ENCODE measurements around the gene ZC3H7B. TPM values are rescaled to one million over a fixed set of nuclear protein-coding genes. Genes with fewer than 3 reads are reported as not detected.
A peak's percentile ranks its signal among the peaks of the same experiment; 100 is the strongest.
"Not testable (repeated sequence)": the region's sequence is repeated elsewhere in the genome, so short reads cannot be mapped to it uniquely, and the experiment has no call there.

Gene ZC3H7B
- total RNA-seq, 1 experiment from 2014 or later, result 83.8 TPM

- in situ Hi-C loops (cut with HindIII; ENCODE audit: low pct_unique_long_range_greater_than_20kb, low sequenced_read_pairs), result no loop called here
These were observed 15.9 kb upstream of the ZC3H7B start for GRCh38 chr22:41285441-41285819.

GRCh38 chr22:41285820-41286638, 15.3 kb upstream of the ZC3H7B start, which contains the start of gene RANGAP1:
Gene RANGAP1, minus strand, starts transcription at chr22:41286187. Its CDS starts 5,143 bp downstream, at chr22:41281044.
- in situ Hi-C loops (cut with HindIII; ENCODE audit: low pct_unique_long_range_greater_than_20kb, low sequenced_read_pairs), result no loop called here

More at GRCh38 chr22:41285441-41285819, 15.9 kb upstream of the ZC3H7B start:
- DNase-seq (ENCODE audit: low read depth), result peak; percentile 84

GRCh38 chr22:41286639-41287091, 14.7 kb upstream of the ZC3H7B start:
- DNase-seq (ENCODE audit: low read depth), result no peak
- in situ Hi-C loops (cut with HindIII; ENCODE audit: low pct_unique_long_range_greater_than_20kb, low sequenced_read_pairs), result no loop called here

More at GRCh38 chr22:41285820-41286638, 15.3 kb upstream of the ZC3H7B start, which contains the start of gene RANGAP1:
- DNase-seq (ENCODE audit: low read depth), result peak; percentile 100

- in situ Hi-C loops (cut with HindIII; ENCODE audit: low pct_unique_long_range_greater_than_20kb, low sequenced_read_pairs), result no loop called here
- DNase-seq (ENCODE audit: low read depth), result peak; percentile 81
These were observed 12.9 kb upstream of the ZC3H7B start for GRCh38 chr22:41288245-41288946.

DNA sequence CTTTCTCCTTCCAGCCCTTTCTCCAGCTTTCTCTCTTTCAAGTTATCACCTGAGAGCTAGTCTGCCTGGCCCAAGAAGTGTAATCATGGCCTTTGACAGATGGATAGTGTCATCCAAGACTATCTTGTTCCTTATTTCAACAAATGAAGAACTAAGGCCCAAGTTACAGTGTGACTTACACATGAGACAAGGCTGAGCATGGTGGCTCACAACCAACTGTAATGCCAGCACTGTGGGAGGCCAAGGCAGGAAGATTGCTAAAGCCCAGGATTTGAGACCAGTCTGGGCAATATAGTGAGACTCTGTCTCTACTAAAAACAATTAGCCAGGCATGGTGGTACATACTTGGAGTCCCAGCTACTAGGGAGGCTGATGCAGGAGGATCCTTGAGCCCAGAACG, 11.7 kb upstream of the ZC3H7B start:
- in situ Hi-C loops (cut with HindIII; ENCODE audit: low pct_unique_long_range_greater_than_20kb, low sequenced_read_pairs), result no loop called here
- no peak for DNase-seq (ENCODE audit: low read depth)

DNA sequence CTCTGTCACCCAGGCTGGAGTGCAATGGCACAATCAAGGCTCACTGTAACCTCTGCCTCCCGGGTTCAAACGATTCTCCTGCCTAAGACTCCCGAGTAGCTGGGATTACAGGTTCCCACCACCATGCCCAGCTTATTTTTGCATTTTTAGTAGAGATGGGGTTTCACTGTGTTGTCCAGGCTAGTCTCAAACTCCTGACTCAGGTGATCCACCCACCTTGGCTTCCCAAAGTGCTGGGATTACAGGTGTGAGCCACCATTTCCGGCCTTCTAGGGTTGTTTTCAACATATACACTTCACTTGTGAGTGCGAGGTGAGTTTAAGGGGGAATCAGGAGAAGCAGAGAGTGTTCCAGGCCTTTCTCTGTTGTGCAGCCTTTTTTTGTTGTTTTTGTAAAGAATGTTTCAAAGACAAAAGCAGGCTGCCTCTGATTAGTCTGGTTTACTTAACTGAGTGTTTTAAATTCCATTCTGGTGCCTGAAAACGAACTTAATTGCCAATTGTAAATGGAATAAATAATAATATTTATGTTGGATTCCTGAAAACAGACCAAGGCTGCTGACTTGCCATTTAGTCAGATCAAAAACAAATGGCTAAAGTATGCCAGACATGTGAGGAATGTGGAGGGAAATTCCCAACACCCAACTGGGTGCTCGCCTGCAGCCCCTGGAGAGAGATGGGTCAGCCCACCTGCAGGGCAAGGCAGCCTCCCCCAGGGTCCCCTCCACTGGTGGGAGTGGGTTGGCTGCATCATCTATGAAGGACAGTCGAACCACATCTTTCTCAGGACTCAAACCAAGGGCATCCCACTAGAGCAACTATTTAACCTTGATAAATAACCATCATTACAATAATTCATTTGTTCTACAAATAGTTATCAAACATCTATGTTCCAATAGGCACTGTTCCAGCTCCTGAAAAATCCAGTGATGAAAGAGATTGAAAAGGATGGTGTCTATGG, 10.8 kb upstream of the ZC3H7B start:
- in situ Hi-C loops (cut with HindIII; ENCODE audit: low pct_unique_long_range_greater_than_20kb, low sequenced_read_pairs), result no loop called here
- DNase-seq (ENCODE audit: low read depth), result peak; percentile 91

DNA sequence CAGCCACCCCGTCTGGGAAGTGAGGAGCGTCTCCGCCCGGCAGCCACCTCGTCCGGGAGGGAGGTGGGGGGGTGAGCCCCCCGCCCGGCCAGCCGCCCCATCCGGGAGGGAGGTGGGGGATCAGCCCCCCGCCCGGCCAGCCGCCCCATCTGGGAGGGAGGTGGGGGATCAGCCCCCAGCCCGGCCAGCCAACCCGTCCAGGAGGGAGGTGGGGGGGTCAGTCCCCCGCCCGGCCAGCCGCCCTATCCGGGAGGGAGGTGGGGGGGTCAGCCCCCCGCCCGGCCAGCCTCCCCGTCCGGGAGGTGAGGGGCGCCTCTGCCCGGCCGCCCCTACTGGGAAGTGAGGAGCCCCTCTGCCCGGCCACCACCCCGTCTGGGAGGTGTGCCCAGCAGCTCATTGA, 6.5 kb upstream of the ZC3H7B start:
- DNase-seq (ENCODE audit: low read depth); in situ Hi-C loops (cut with HindIII; ENCODE audit: low pct_unique_long_range_greater_than_20kb, low sequenced_read_pairs): not testable (repeated sequence)

DNA sequence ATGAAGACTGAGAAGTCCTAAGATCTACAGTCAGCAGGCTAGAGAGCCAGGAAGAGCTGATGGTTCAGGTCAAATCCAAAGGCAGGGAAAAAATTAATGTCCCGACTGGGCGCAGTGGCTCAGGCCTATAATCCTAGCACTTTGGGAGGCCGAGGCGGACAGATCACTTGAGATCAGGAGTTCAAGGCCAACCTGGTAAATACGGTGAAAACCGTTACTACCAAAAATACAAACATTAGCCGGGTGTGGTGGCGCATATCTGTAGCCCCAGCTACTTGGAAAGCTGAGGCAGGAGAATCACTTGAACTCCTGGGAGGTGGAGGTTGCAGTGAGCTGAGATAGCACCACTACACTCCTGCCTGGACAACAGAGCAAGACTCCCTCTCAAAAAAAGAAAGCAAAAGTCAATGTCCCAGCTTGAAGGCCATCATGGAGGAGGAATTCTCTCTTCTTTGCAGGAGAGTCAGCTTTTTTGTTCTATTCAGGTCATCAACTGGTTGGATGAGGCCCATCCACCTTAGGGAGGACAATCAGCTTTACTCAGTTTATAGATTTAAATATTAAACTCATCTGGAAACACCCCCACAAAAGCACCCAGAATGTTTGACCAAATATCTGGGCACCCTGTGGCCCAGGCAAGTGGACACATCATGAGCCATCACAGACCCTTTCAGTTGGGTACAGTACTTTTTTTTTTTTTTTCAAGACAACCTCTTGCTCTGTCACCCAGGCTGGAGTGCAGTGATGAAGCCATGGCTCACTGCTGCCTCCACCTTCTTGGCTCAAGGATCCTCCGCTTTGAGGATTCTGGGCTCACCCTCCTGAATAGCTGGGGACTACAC, 4.3 kb upstream of the ZC3H7B start:
- in situ Hi-C loops (cut with HindIII; ENCODE audit: low pct_unique_long_range_greater_than_20kb, low sequenced_read_pairs), result no loop called here
- DNase-seq (ENCODE audit: low read depth), result no peak

DNA sequence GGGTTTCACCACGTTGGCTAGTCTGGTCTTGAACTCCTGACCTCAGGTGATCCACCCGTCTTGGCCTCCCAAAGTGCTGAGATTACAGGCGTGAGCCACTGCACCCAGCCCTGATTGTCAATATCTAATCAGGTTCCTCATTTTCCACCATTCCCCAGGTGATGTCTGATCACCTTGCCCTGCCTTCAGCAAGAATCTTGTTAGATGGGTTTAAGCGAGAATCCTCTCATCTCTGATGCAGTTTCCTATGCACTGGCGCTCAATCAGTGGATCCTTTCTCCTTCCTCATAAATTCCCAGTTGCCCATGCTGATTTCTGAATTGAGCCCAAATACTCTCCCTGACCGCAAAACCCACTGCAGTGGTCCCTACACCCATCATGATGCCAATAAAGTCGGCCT, 664 bp upstream of the ZC3H7B start:
- in situ Hi-C loops (cut with HindIII; ENCODE audit: low pct_unique_long_range_greater_than_20kb, low sequenced_read_pairs), result no loop called here
- DNase-seq (ENCODE audit: low read depth), result no peak

DNA sequence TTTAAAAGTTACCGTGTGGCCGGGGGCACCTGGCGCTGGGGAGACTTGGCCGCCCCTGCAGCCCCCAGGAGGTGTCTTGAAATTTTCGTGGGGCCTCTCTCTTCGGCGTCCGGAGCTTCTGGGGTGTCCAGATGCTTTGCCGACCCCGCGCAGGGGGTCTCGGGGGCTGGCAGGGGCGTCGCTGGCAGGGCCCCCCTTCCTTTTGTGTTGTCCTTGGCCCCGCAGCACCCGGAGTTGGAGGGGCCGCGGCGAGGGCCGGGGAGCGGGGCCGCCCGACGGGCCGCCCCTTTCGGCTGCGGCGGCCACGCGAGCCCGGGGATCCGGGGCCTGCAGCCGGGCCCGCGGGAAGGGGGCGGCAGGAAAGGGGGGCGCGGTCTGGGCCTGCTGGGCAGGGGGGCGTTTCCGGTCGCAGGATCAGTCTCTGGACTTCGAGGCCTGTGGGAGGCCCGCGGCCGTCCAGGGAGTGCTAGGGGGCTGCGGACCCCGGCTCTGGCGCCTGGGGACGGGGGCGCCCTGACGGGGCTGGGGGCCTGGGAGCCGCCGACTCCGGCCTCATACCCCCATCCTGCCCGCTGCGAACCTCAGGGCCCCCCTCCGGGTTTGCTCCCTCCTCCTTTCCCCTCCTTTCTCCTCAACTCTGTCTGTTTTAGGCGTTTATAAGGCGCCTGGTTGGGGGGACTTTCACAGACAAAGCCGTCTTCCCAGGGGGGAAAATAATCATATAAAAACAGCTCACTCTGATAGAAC, 869 bp downstream of the ZC3H7B start:
- DNase-seq (ENCODE audit: low read depth), result no peak
- in situ Hi-C loops (cut with HindIII; ENCODE audit: low pct_unique_long_range_greater_than_20kb, low sequenced_read_pairs), result no loop called here

- in situ Hi-C loops (cut with HindIII; ENCODE audit: low pct_unique_long_range_greater_than_20kb, low sequenced_read_pairs), result no loop called here
- no peak for DNase-seq (ENCODE audit: low read depth)
These were observed 1.5 kb downstream of the ZC3H7B start for GRCh38 chr22:41302811-41303210.

- in situ Hi-C loops (cut with HindIII; ENCODE audit: low pct_unique_long_range_greater_than_20kb, low sequenced_read_pairs), result no loop called here
- DNase-seq (ENCODE audit: low read depth), result peak; percentile 83
These were observed 4.3 kb downstream of the ZC3H7B start for GRCh38 chr22:41305646-41306045.

- no peak for DNase-seq (ENCODE audit: low read depth)
- in situ Hi-C loops (cut with HindIII; ENCODE audit: low pct_unique_long_range_greater_than_20kb, low sequenced_read_pairs), result no loop called here
These were observed 6.7 kb downstream of the ZC3H7B start for GRCh38 chr22:41308054-41308453.

DNA sequence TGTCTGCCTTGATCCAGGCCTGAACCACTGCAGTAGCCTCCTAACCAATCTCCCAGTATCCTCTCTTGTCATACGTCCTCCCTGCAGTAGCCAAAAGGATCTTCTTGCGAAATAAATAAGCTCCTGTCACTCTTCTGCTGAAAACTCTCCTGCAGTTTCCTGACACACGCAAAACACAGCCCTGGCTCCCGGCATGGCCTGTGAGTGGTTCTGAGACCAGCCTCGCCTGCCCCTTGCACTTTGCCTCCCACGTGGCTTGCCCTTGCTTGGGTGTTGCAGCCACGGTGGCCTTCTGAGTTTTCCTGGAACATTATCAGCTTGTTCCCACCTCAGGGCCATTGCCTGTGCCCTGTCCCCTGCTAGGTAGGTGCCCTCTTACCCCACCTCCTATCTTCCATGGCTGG, 7.2 kb downstream of the ZC3H7B start:
- in situ Hi-C loops (cut with HindIII; ENCODE audit: low pct_unique_long_range_greater_than_20kb, low sequenced_read_pairs), result no loop called here
- DNase-seq (ENCODE audit: low read depth), result no peak

DNA sequence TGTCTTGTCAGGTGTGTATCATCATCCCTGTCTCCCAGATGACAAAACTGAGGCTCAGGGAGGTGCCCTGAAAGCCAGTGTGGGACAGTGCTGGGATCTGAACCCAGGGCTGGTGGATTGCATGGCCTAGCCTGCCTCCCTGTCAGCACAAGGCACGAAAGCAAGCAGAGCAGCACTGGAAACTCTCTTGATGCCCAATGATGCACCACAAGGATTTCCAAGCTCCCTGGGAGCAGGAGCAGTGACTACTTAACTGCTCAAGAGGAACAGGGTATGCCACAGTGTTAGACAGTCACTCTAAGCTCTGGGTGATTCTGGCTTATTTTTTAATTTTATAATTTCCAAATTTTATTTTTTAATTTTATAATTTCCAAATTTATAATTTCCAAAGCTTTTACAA, 9.0 kb downstream of the ZC3H7B start:
- in situ Hi-C loops (cut with HindIII; ENCODE audit: low pct_unique_long_range_greater_than_20kb, low sequenced_read_pairs), result no loop called here
- DNase-seq (ENCODE audit: low read depth), result no peak

GRCh38 chr22:41311487-41311886, 10.2 kb downstream of the ZC3H7B start:
- no peak for DNase-seq (ENCODE audit: low read depth)
- in situ Hi-C loops (cut with HindIII; ENCODE audit: low pct_unique_long_range_greater_than_20kb, low sequenced_read_pairs), result no loop called here

GRCh38 chr22:41314821-41315220, 13.5 kb downstream of the ZC3H7B start:
- in situ Hi-C loops (cut with HindIII; ENCODE audit: low pct_unique_long_range_greater_than_20kb, low sequenced_read_pairs), result no loop called here

More at GRCh38 chr22:41314821-41315220, 13.5 kb downstream of the ZC3H7B start:
- no peak for DNase-seq (ENCODE audit: low read depth)
